ENCODE measurements around the gene FAHD1.
"Not testable (repeated sequence)": the region's sequence is repeated elsewhere in the genome, so short reads cannot be mapped to it uniquely, and the experiment has no call there.

Gene FAHD1

DNA sequence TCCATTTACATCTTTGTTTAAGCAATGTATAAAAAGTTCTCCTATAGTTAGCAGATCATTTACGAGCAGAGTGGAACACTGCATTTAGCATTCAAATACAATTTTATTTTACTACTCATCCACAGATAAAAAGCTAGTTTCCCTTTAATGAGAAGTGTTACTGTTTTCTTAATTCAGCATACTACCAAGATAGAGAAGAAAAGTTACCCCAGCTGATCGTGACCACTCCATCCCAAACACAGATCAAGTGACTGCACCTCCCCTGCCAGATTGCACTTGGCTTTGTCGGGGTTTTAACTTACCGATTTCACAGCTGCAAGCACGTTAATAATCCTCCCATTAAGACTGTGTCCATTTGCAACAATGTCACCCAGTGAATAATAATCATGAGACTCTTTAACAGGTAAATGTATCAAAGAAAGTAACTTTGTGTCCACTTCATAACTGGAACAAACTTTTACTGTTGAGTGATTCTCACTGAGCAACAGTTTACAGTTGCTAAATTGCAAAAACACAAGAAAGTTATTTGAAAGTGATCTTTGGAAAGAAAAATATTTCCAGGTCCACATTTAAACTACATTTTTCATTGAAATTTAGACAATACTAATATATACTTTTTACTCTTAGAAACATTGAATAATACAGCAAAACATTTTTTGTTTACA, 30.6 kb downstream of the FAHD1 start:
- no peak for DNase-seq

DNA sequence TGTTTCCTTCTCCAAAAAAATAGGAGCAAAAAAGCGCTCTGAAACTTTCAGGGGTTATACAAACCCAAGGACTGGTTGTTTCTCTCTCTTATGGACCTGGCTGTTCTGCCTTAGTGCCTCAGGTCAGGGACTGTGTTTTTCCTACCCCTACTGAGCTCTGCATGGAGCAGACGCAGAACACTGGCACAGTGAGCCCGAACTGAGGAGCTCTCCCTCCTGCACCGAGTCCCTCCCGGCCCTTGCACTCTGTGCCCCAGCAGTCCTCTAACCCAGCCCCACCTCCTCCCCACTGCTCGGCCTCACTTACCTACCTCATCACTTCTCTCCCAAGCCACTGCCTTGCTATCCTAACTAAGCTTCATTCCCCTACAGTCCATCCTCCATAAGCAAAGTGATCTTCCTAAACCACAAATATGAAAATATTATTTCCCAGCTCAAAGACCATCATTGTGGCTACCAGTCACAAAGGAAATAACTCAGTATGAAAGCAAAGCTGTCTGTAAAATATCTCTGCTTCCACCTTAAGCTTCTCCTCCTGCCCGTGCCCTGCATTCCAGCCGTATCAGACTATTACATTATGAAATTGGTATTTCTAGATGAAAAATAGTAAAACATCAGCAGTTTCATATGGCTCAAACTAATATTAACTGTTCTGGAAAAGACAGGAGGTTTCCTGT, 31.3 kb downstream of the FAHD1 start:
- DNase-seq, result no peak

- DNase-seq, result no peak
Measured at GRCh38 chr16:1859650-1860049, 32.6 kb downstream of the FAHD1 start.

DNA sequence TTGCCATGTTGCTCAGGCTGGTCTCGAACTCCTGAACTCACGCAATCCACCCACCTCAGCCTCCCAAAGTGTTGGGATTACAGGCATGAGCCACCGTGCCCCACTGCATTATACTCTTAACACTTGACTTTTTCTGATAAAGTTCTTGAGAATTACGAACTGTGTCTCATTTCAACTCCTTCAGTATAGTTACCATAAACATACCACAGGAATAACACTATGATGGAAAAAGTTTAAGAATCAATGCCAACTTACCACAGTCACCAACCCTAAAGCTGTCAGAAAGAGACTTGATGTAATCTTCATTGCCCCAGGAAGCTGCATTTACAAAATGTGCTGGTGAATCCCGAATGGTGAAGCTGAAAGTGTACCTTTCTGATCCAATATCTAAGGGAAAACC, 34.7 kb downstream of the FAHD1 start:
- no peak for DNase-seq

- no peak for DNase-seq
Measured at GRCh38 chr16:1862394-1862793, 35.4 kb downstream of the FAHD1 start.

- no peak for DNase-seq
Measured at GRCh38 chr16:1863681-1864460, 36.9 kb downstream of the FAHD1 start.

DNA sequence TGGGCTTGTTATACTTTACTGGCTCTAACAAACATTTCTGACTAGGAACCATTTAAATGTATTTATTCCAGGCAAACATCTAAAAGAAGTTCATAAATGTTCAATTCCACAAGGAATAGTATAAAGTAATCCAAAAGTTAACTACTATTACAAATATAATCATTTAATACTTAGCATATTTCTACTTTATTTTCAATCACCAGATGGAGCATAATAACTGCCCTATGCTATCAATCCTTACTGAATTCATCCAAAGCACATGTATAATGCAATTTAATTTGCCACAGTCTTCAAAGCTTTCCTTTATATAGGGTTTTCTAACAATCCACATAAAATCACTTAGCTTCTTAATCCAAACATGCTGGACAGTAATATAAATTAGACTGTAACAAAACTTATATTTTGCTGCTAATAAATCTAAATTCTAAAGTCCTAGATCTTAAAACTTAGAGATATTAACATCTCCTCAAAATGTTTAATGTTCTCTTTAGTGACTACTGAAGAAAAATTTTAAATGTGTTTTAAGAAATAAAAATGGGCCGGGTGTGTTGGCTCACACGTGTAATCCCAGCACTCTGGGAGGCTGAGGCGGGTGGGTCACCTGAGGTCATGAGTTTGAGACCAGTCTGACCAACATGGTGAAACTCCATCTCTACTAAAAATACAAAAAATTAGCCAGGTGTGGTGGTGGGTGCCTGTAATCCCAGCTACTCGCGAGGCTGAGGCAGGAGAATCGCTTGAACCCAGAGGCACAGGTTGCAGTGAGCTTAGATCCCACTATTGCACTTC, 39.1 kb downstream of the FAHD1 start:
- no peak for DNase-seq

- DNase-seq, result no peak
Measured at GRCh38 chr16:1870365-1871082, 43.5 kb downstream of the FAHD1 start.

DNA sequence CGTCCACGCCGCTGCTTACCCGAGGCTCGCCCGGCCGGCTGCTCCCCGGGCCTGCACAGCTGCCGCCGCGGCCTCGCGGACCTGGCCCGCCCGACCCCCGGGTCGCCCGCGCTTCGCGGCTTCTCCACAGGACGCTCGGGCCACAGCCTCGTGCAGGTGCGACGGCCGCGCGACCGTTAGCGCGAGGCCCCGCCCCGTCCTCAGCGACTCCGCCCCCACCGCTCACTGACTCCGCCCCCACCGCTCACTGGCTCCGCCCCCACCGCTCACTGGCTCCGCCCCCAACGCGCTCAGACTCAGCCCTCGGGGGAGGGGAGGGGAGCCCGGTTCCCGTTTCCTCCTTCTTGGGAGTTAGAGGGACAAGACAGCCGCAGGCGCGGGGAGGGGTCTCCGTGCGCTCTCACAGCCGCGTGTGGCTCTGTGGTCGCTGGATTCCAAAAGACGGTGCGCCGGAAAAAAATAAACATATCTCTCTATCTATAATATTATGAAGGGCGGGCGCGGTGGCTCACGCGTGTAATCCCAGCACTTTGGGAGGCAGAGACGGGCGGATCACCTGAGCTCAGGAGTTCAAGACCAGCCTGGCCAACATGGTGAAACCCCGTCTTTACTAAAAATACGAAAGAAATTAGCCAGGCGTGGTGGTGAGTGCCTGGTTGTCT, 45.1 kb downstream of the FAHD1 start, which contains the start of gene MEIOB:
Gene MEIOB (minus strand): TSS at position 191 of the 662 bp plus-strand sequence. CDS start 3,989 bp downstream, outside the sequence.
- DNase-seq, result no peak

- no peak for DNase-seq
Measured at GRCh38 chr16:1874854-1875253, 47.8 kb downstream of the FAHD1 start.

DNA sequence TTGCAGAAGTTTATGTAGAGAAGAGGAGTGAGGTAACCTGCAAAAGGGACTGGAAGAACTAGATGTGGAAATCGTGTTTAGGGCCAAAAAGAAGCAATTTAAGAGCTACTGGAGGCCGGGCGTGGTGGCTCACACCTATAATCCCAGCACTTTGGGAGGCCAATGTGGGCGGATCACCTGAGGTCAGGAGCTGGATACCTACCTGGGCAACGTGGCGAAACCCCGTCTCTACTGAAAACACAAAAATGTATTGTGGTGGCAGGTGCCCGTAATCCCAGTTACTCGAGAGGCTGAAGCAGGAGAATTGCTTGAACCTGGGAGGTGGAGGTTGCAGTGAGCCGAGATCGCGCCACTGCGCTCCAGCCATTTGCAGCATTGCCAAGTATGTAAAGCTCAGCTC, 49.1 kb downstream of the FAHD1 start:
- not testable (repeated sequence) for DNase-seq

- DNase-seq, result no peak
Measured at GRCh38 chr16:1876468-1876867, 49.5 kb downstream of the FAHD1 start.

- DNase-seq, result no peak
Measured at GRCh38 chr16:1877089-1877488, 50.1 kb downstream of the FAHD1 start.

GRCh38 chr16:1877804-1878203, 50.8 kb downstream of the FAHD1 start:
- DNase-seq, result no peak

- no peak for DNase-seq
Measured at GRCh38 chr16:1878256-1878655, 51.2 kb downstream of the FAHD1 start.
